CD14-positive monocyte (primary cell): Measurements from ENCODE around the gene CASP8. TPM values are rescaled to one million over a fixed set of nuclear protein-coding genes. Genes with fewer than 3 reads are reported as not detected.

Experiments used
- DNase-seq, 3 donors: peaks; one replicate each; pipeline ENCODE4 v3.0.0-alpha.2; 2011 to 2022
- H2AFZ ChIP-seq: 2 replicates; pipeline ENCODE4 v1.6.0; 2012; ENCODE audit warnings: mild to moderate bottlenecking, low read depth, low read length, inconsistent platforms; ENCODE audit not compliant: insufficient read depth, poor library complexity, severe bottlenecking
- H3K27ac ChIP-seq, 2 donors: 1 replicate in 1 of 2; 2 replicates in 1 of 2; pipeline ENCODE4 v1.5.1; 2012 to 2013; ENCODE audit warnings: low read length in 2 of 2, control low read depth in 1 of 2, inconsistent platforms in 1 of 2, low read depth in 1 of 2, mild to moderate bottlenecking in 1 of 2
- H3K27me3 ChIP-seq, 2 donors: one replicate each; pipeline versions ENCODE4 v1.6.0 to v1.6.1; 2011 to 2013; ENCODE audit warnings: low read length in 2 of 2; ENCODE audit not compliant: control insufficient read depth in 2 of 2, insufficient read depth in 2 of 2
- H3K36me3 ChIP-seq, 2 donors: replicated peaks in 1 of 2; 1 replicate in 1 of 2; 2 replicates in 1 of 2; pipeline versions ENCODE4 v1.5.1 to v1.6.1; 2012 to 2013; ENCODE audit warnings: low read length in 2 of 2, control low read depth in 1 of 2, inconsistent platforms in 1 of 2, mild to moderate bottlenecking in 1 of 2; ENCODE audit not compliant: insufficient read depth in 2 of 2, control insufficient read depth in 1 of 2
- H3K4me1 ChIP-seq, 2 donors: 1 replicate in 1 of 2; 2 replicates in 1 of 2; pipeline versions ENCODE4 v1.5.1 to v1.6.1; 2012 to 2013; ENCODE audit warnings: low read length in 2 of 2, control low read depth in 1 of 2, inconsistent platforms in 1 of 2, mild to moderate bottlenecking in 1 of 2, moderate library complexity in 1 of 2; ENCODE audit not compliant: insufficient read depth in 2 of 2, control insufficient read depth in 1 of 2
- H3K4me2 ChIP-seq: replicated peaks from 2 replicates; pipeline ENCODE3; 2012; ENCODE audit warnings: low read length, moderate library complexity, mild to moderate bottlenecking; ENCODE audit not compliant: poor library complexity, severe bottlenecking; ENCODE audit errors: extremely low read depth
- H3K4me3 ChIP-seq, 3 experiments: fragments of 200-600 bp in 1 of 3; sonication (generic) in 1 of 3; replicated peaks in 1 of 3; 1 replicate in 2 of 3; 2 replicates in 1 of 3; pipeline ENCODE4 v1.5.1; 2011 to 2013; ENCODE audit warnings: low read length in 3 of 3, mild to moderate bottlenecking in 3 of 3, control low read depth in 2 of 3, low read depth in 2 of 3, inconsistent platforms in 1 of 3, moderate library complexity in 1 of 3
- H3K79me2 ChIP-seq: 2 replicates; pipeline ENCODE4 v1.6.0; 2012; ENCODE audit warnings: mild to moderate bottlenecking, control low read depth, inconsistent platforms, low read length, moderate library complexity; ENCODE audit not compliant: insufficient read depth
- H3K9ac ChIP-seq: 2 replicates; pipeline ENCODE4 v1.6.0; 2017; ENCODE audit warnings: low read length, mild to moderate bottlenecking; ENCODE audit not compliant: insufficient read depth, poor library complexity, severe bottlenecking
- H3K9me3 ChIP-seq, 2 donors: replicated peaks in 1 of 2; 1 replicate in 1 of 2; 2 replicates in 1 of 2; pipeline versions ENCODE4 v1.5.1 to v1.6.1; 2012 to 2013; ENCODE audit warnings: low read length in 2 of 2, control low read depth in 1 of 2; ENCODE audit not compliant: control insufficient read depth in 1 of 2, insufficient read depth in 1 of 2
- H4K20me1 ChIP-seq: 2 replicates; pipeline ENCODE4 v1.6.0; 2012; ENCODE audit warnings: mild to moderate bottlenecking, low read length, control low read depth, moderate library complexity; ENCODE audit not compliant: insufficient read depth
- H3K27ac Mint-ChIP-seq, 7 donors: one replicate each; pipeline ENCODE4 v1.8.0; 2020; ENCODE audit warnings: mild to moderate bottlenecking in 7 of 7, mixed read lengths in 7 of 7, moderate library complexity in 6 of 7, inconsistent platforms in 2 of 7
- H3K27me3 Mint-ChIP-seq, 3 donors: one replicate each; pipeline ENCODE4 v1.8.0; 2021 to 2022; ENCODE audit warnings: low read depth in 3 of 3, mild to moderate bottlenecking in 3 of 3, mixed read lengths in 3 of 3, moderate library complexity in 3 of 3, inconsistent platforms in 1 of 3
- H3K36me3 Mint-ChIP-seq, 2 donors: one replicate each; pipeline ENCODE4 v1.8.0; 2020; ENCODE audit warnings: mixed read lengths in 2 of 2, inconsistent platforms in 1 of 2, mild to moderate bottlenecking in 1 of 2
- H3K4me1 Mint-ChIP-seq: one replicate; pipeline ENCODE4 v1.8.0; 2020; ENCODE audit warnings: mild to moderate bottlenecking, mixed read lengths
- H3K4me3 Mint-ChIP-seq, 2 donors: one replicate each; pipeline ENCODE4 v1.8.0; 2020; ENCODE audit warnings: mild to moderate bottlenecking in 2 of 2, mixed read lengths in 2 of 2, moderate library complexity in 1 of 2
- H3K9me3 Mint-ChIP-seq, 7 donors: one replicate each; pipeline ENCODE4 v1.8.0; 2020 to 2022; ENCODE audit warnings: mixed read lengths in 7 of 7, mild to moderate bottlenecking in 6 of 7, moderate library complexity in 6 of 7, inconsistent platforms in 2 of 7
- WGBS: methylation state at CpG from one replicate; pipeline ENCODE4 v1.1.5; 2013; ENCODE audit warnings: missing lambda C conversion rate; ENCODE audit not compliant: insufficient coverage; 5-methylcytosine and 5-hydroxymethylcytosine counted together
- intact Hi-C, 2 donors: fragments of 100-400 bp; cut with micrococcal nuclease; formaldehyde crosslinking; loops; one replicate each; pipeline versions ENCODE4 v1.15.0 to v1.15.1; 2023
- polyA plus RNA-seq, 3 donors: library from polyadenylated mRNA; depleted of rRNA in 1 of 3; unstranded in 2 of 3; stranded (reverse) in 1 of 3; fragments of 300-500 nt in 2 of 3; fragments of >200 nt in 1 of 3; fragmentation: Illumina TruSeq in 2 of 3; gene quantifications; 1 replicate in 2 of 3; 2 replicates in 1 of 3; pipeline ENCODE4 v1.2.3, GENCODE V29; 2012 to 2021
- TF ChIP-seq, protein P1 (sequence below): fragments of 200-600 bp; IDR thresholded peaks from one replicate; pipeline ENCODE4 v1.8.0; 2022; ENCODE audit warnings: antibody characterized with exemption, mild to moderate bottlenecking

The CASP8 gene
- polyA plus RNA-seq, 3 donors: 40.0 to 123 (median 80.7) TPM

DNA sequence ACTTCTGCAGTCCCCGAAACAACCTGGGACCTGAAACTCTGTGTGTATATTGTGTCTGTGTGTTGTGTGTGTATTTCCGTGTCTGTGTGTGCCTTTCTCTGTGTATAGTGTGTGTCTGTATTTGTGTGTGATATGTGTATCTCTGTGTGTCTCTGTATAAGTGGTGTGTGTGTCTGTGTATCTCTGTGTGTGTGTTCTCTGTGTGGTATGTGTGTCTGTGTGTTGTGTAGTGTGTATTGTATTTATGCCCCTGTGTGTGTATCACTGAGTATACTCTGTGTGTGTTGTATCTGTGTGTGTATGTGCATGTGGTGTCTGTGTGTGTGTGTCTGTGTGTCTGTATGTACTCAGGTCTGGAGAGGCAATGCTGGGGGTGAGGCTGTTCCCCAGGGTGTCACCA lies 11.6 kb downstream of the CASP8 start:
- intact Hi-C loops: loop anchor here (5.0 to 10.0 kb wide), 2 partner anchors 35 to 93 kb away; no protein-coding TSS in a partner anchor
- WGBS: 100% methylated on average over 2 of the region's 2 CpGs
- Histone ChIP-seq H4K20me1 (peaks cover 100% of the 10 kb centered on the region), H3K4me3 (no peak overlapping the region), H3K27ac (peak overlapping the region in 1 of 2 donors; percentile 64), H3K4me1 (no peaks in the 10 kb centered on the region), H3K9ac (no peak overlapping the region), H2AFZ (no peak overlapping the region), H3K79me2 (peaks cover 83% of the 10 kb centered on the region), H3K27me3 (no peaks in the 10 kb centered on the region), H3K4me2 (no peak overlapping the region), H3K9me3 (no peaks in the 10 kb centered on the region), H3K36me3 (peaks cover 94 to 100% of the 10 kb centered on the region in 2 donors)
- H3K27ac Mint-ChIP-seq: peak overlapping the region in 6 of 7 donors; percentile 18 to 55 (median 33)
- H3K9me3 Mint-ChIP-seq: no peaks in the 10 kb centered on the region
- H3K36me3 Mint-ChIP-seq: peaks cover 89 to 97% of the 10 kb centered on the region in 2 donors
- DNase-seq: no peak
- peaks cover 6% of the 10 kb centered on the region for H3K4me1 Mint-ChIP-seq
- peaks cover 0 to 3% (median 0%) of the 10 kb centered on the region in 3 donors for H3K27me3 Mint-ChIP-seq
- TF ChIP-seq, protein P1, sequence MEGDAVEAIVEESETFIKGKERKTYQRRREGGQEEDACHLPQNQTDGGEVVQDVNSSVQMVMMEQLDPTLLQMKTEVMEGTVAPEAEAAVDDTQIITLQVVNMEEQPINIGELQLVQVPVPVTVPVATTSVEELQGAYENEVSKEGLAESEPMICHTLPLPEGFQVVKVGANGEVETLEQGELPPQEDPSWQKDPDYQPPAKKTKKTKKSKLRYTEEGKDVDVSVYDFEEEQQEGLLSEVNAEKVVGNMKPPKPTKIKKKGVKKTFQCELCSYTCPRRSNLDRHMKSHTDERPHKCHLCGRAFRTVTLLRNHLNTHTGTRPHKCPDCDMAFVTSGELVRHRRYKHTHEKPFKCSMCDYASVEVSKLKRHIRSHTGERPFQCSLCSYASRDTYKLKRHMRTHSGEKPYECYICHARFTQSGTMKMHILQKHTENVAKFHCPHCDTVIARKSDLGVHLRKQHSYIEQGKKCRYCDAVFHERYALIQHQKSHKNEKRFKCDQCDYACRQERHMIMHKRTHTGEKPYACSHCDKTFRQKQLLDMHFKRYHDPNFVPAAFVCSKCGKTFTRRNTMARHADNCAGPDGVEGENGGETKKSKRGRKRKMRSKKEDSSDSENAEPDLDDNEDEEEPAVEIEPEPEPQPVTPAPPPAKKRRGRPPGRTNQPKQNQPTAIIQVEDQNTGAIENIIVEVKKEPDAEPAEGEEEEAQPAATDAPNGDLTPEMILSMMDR: no peak
- H3K4me3 Mint-ChIP-seq: no peak overlapping the region

DNA sequence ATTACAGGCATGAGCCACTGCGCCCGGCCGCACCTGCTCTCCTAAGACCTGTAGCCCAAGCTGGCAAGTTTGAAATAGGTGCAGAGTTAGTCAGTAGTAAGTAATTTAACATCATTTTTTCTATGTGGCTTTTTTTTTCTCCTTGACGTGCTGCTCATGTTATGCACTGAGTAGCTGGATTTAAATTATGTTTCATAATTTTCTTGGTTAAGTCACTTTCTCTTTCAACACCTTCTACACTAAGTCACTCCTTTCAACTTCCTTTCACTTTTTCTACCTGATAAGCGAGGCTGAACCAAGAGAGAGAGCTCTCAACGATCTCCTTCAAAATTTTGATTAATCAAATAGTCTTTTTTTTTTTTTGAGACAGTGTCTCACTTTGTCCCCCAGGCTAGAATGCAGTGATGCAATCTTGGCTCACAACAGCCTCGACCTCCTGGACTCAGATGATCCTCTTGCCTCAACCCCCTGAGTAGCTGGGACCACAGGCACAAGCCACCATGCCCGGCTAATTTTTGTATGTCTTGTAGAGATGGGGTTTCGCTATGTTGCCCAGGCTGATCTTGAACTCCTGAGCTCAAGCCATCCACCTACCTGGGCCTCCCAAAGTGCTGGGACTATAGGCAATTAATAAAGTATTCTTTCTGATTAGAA lies 13.1 kb downstream of the CASP8 start:
- Histone ChIP-seq H3K4me2 (no peak overlapping the region), H3K27me3 (no peaks in the 10 kb centered on the region), H2AFZ (no peak overlapping the region), H3K9me3 (no peaks in the 10 kb centered on the region), H4K20me1 (peaks cover 97% of the 10 kb centered on the region), H3K79me2 (peaks cover 68% of the 10 kb centered on the region), H3K36me3 (peaks cover 96 to 100% of the 10 kb centered on the region in 2 donors), H3K4me3 (no peak overlapping the region), H3K27ac (peak overlapping the region in 1 of 2 donors; percentile 58), H3K9ac (no peak overlapping the region), H3K4me1 (no peaks in the 10 kb centered on the region)
- H3K9me3 Mint-ChIP-seq: no peaks in the 10 kb centered on the region
- 60% methylated on average over 1 of the region's 9 CpGs for WGBS
- peaks cover 4% of the 10 kb centered on the region for H3K4me1 Mint-ChIP-seq
- TF ChIP-seq, protein P1: no peak
- peaks cover 90 to 97% of the 10 kb centered on the region in 2 donors for H3K36me3 Mint-ChIP-seq
- DNase-seq: no peak
- intact Hi-C loops: loop anchor here (5.0 to 10.0 kb wide), 2 partner anchors 36 to 91 kb away; no protein-coding TSS in a partner anchor
- no peak overlapping the region for H3K4me3 Mint-ChIP-seq
- peak overlapping the region in 4 of 7 donors; percentile 34 to 74 (median 36) for H3K27ac Mint-ChIP-seq
- peaks cover 0 to 3% (median 0%) of the 10 kb centered on the region in 3 donors for H3K27me3 Mint-ChIP-seq
